Spleen (tissue), 11 donors: ENCODE measurements around the gene EIF4A3. TPM values are rescaled to one million over a fixed set of nuclear protein-coding genes. Genes with fewer than 3 reads are reported as not detected.
A peak's percentile ranks its signal among the peaks of the same experiment; 100 is the strongest.

ENCODE experiments used
- DNase-seq: peaks from one replicate; pipeline ENCODE4 v3.0.0-alpha.2; 2020
- H3K27ac ChIP-seq, 8 donors: fragments of 200-600 bp; sonication (generic) in 7 of 8; 1 replicate in 4 of 8; 2 replicates in 4 of 8; pipeline versions ENCODE4 v1.5.0 to v1.8.0; 2016 to 2021; ENCODE audit warnings: inconsistent platforms in 4 of 8, mild to moderate bottlenecking in 4 of 8, moderate library complexity in 1 of 8
- H3K27me3 ChIP-seq, 7 donors: fragments of 200-600 bp; sonication (generic) in 6 of 7; replicated peaks in 1 of 7; 1 replicate in 4 of 7; 2 replicates in 3 of 7; pipeline versions ENCODE4 v1.5.0 to v1.8.0; 2016 to 2021; ENCODE audit warnings: inconsistent platforms in 3 of 7, mild to moderate bottlenecking in 1 of 7
- H3K36me3 ChIP-seq, 6 donors: fragments of 200-600 bp; sonication (generic) in 5 of 6; 1 replicate in 4 of 6; 2 replicates in 2 of 6; pipeline versions ENCODE4 v1.5.0 to v1.8.0; 2016 to 2021; ENCODE audit warnings: inconsistent platforms in 2 of 6
- H3K4me1 ChIP-seq, 6 donors: fragments of 200-600 bp; sonication (generic) in 5 of 6; 1 replicate in 3 of 6; 2 replicates in 3 of 6; pipeline versions ENCODE4 v1.5.0 to v1.8.0; 2016 to 2021; ENCODE audit warnings: inconsistent platforms in 3 of 6
- H3K4me3 ChIP-seq, 8 donors: fragments of 200-600 bp; sonication (generic) in 7 of 8; 1 replicate in 4 of 8; 2 replicates in 4 of 8; pipeline versions ENCODE4 v1.5.0 to v1.8.0; 2016 to 2021; ENCODE audit warnings: inconsistent platforms in 4 of 8, mild to moderate bottlenecking in 4 of 8, moderate library complexity in 2 of 8
- H3K9me3 ChIP-seq, 8 donors: fragments of 200-600 bp; sonication (generic) in 7 of 8; 1 replicate in 4 of 8; 2 replicates in 4 of 8; pipeline versions ENCODE4 v1.5.0 to v1.8.0; 2016 to 2021; ENCODE audit warnings: inconsistent platforms in 4 of 8
- POLR2A ChIP-seq, 3 donors: fragments of 450-650 bp; IDR thresholded peaks; one replicate each; pipeline ENCODE4 v1.5.1; 2017; ENCODE audit warnings: antibody characterized with exemption in 3 of 3, mild to moderate bottlenecking in 1 of 3
- POLR2AphosphoS5 ChIP-seq, 3 donors: sonication (generic); formaldehyde crosslinking; IDR thresholded peaks; one replicate each; pipeline ENCODE4 v1.5.1; 2017; ENCODE audit warnings: antibody characterized with exemption in 3 of 3
- WGBS, 5 donors: extraction: QIAGEN DNeasy Blood & Tissue Kit in 3 of 5; methylation state at CpG; one replicate each; pipeline versions ENCODE4 v1.1.5 to v1.1.7; 2013 to 2018; 5-methylcytosine and 5-hydroxymethylcytosine counted together
- intact Hi-C: fragments of 100-400 bp; cut with DNase I; formaldehyde crosslinking; loops from one replicate; pipeline ENCODE4 v1.15.0; 2023; ENCODE audit warnings: low total_unique reads
- polyA plus RNA-seq, 3 donors: library from polyadenylated mRNA; stranded (reverse); fragments of 200-250 nt; gene quantifications; one replicate each; pipeline ENCODE4 v1.2.1, GENCODE V29; 2013
- total RNA-seq, 7 donors: library from RNA; depleted of rRNA in 3 of 7; stranded (reverse); fragments of >200 nt in 3 of 7; fragmentation: NEBNext Ultra II Directional in 4 of 7; extraction: Animal tissue kit (Norgen Biotek cat#: 25700) in 4 of 7; gene quantifications; one replicate each; pipeline versions ENCODE4 v1.1.0 to v1.2.1, GENCODE V29; 2016 to 2021
- TF ChIP-seq, protein P1 (sequence below), 11 experiments: fragments of 200-600 bp in 7 of 11; fragments of 450-650 bp in 4 of 11; sonication (generic) in 4 of 11; IDR thresholded peaks in 8 of 11; conservative IDR thresholded peaks in 3 of 11; 1 replicate in 7 of 11; 2 replicates in 4 of 11; pipeline versions ENCODE4 v1.4.0 to v1.8.0; 2016 to 2021; ENCODE audit warnings: antibody characterized with exemption in 11 of 11, inconsistent platforms in 4 of 11, mild to moderate bottlenecking in 1 of 11
- donor health status: healthy with polysubstance abuse.
- donor health status: DM: no; HTN: no; CAD: no; lungs with moderate emphysema.
- donor health status: DM: no; HTN: no; CAD: no.
- donor health status: Bipolar disorder and iron deficiency.
- donor health status: healthy.
- donor health status: DM: no; HTN: no; CAD: no.
- donor health status: DM: yes; HTN: yes; CAD: no.

Gene EIF4A3
- total and polyA plus RNA-seq, 10 donors, result 37.3 to 79.5 (median 63.6) TPM

DNA sequence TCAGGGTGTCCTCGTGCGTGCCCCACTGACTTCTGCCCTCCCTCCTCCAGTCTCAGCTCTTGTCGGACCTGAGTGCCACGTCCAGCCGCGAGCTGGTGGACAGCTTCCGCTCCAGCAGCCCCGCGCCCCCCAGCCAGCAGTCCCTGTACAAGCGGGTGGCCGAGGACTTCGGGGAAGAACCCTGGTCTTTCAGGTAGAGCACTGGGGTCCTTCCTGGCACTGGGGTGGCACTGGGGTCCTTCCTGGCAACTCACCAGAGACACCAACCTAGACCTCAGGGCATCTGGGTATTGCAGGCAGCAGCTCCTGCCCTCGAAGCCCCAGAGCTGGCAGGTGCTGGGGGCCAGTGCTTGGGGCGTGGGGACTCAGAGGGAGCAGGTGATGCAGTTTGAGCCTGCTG, 48.2 kb upstream of the EIF4A3 start:
- H3K4me1 ChIP-seq, result peaks cover 0 to 32% (median 5%) of the 10 kb centered on the region in 6 donors
- DNase-seq, result peak; percentile 75
- H3K9me3 ChIP-seq, result no peaks in the 10 kb centered on the region
- no peak overlapping the region for H3K27ac ChIP-seq
- TF ChIP-seq POLR2AphosphoS5 (IDR thresholded peaks at IDR 0.05), result no peak
- TF ChIP-seq, protein P1, sequence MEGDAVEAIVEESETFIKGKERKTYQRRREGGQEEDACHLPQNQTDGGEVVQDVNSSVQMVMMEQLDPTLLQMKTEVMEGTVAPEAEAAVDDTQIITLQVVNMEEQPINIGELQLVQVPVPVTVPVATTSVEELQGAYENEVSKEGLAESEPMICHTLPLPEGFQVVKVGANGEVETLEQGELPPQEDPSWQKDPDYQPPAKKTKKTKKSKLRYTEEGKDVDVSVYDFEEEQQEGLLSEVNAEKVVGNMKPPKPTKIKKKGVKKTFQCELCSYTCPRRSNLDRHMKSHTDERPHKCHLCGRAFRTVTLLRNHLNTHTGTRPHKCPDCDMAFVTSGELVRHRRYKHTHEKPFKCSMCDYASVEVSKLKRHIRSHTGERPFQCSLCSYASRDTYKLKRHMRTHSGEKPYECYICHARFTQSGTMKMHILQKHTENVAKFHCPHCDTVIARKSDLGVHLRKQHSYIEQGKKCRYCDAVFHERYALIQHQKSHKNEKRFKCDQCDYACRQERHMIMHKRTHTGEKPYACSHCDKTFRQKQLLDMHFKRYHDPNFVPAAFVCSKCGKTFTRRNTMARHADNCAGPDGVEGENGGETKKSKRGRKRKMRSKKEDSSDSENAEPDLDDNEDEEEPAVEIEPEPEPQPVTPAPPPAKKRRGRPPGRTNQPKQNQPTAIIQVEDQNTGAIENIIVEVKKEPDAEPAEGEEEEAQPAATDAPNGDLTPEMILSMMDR (IDR thresholded peaks at IDR 0.05 in 8 of 11, conservative IDR thresholded peaks at IDR 0.05 in 3 of 11), result no peak
- TF ChIP-seq POLR2A (IDR thresholded peaks at IDR 0.05), result no peak
- peaks cover 0 to 27% (median 0%) of the 10 kb centered on the region in 7 donors for H3K27me3 ChIP-seq
- WGBS, 5 donors, result 87 to 94% (median 89%) methylated on average over 13 to 14 of the region's 14 CpGs
- intact Hi-C loops, result loop anchor here (5.0 kb wide), 1 partner anchor 57 kb away; no protein-coding TSS in a partner anchor
- no peak overlapping the region for H3K4me3 ChIP-seq
- H3K36me3 ChIP-seq, result no peaks in the 10 kb centered on the region

GRCh38 chr17:80191865-80192661, 45.1 kb upstream of the EIF4A3 start:
- H3K36me3 ChIP-seq, result no peaks in the 10 kb centered on the region
- H3K27me3 ChIP-seq, result peaks cover 0 to 27% (median 0%) of the 10 kb centered on the region in 7 donors
- H3K4me3 ChIP-seq, result no peak overlapping the region
- 40 to 57% (median 51%) methylated on average over 26 to 29 of the region's 29 CpGs for WGBS, 5 donors
- TF ChIP-seq, protein P1 (IDR thresholded peaks at IDR 0.05 in 8 of 11, conservative IDR thresholded peaks at IDR 0.05 in 3 of 11), result no peak
- peak in 2 of 3 donors; percentile 33 to 53 for TF ChIP-seq POLR2AphosphoS5 (IDR thresholded peaks at IDR 0.05)
- peaks cover 0 to 40% (median 6%) of the 10 kb centered on the region in 6 donors for H3K4me1 ChIP-seq
- H3K27ac ChIP-seq, result peak overlapping the region in 5 of 8 donors; percentile 27 to 51 (median 48)
- intact Hi-C loops, result no loop called here
- H3K9me3 ChIP-seq, result no peaks in the 10 kb centered on the region
- DNase-seq, result peak; percentile 80

DNA sequence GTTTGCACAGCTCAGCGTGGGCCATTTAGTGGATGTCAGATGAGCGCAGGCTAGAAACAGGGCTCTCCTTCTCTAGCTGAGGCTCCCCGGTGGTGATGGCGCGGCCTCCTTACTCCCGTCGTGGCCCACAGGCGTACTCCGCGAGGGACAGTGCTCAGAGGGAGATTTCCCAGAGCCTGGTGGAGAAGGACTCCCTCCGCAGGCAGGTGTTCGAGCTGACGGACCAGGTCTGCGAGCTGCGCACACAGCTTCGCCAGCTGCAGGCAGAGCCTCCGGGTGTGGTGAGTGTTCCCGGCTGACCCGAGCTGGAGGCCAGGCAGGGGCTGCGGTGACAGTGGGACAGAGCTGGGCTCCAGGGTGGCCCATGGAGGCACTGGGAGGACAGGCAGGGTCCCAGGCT, 44.3 kb upstream of the EIF4A3 start:
- DNase-seq, result no peak
- intact Hi-C loops, result no loop called here
- peaks cover 0 to 33% (median 6%) of the 10 kb centered on the region in 6 donors for H3K4me1 ChIP-seq
- peak overlapping the region in 1 of 8 donors; percentile 20 for H3K27ac ChIP-seq
- no peak for TF ChIP-seq POLR2AphosphoS5 (IDR thresholded peaks at IDR 0.05)
- TF ChIP-seq, protein P1 (IDR thresholded peaks at IDR 0.05 in 8 of 11, conservative IDR thresholded peaks at IDR 0.05 in 3 of 11), result no peak
- no peak for TF ChIP-seq POLR2A (IDR thresholded peaks at IDR 0.05)
- H3K9me3 ChIP-seq, result no peaks in the 10 kb centered on the region
- WGBS, 5 donors, result 85 to 91% (median 90%) methylated on average over 11 to 20 of the region's 20 CpGs
- H3K27me3 ChIP-seq, result peaks cover 0 to 27% (median 0%) of the 10 kb centered on the region in 7 donors
- no peaks in the 10 kb centered on the region for H3K36me3 ChIP-seq
- no peak overlapping the region for H3K4me3 ChIP-seq

GRCh38 chr17:80190716-80191115, 43.8 kb upstream of the EIF4A3 start:
- Histone ChIP-seq H3K9me3 (no peaks in the 10 kb centered on the region), H3K4me3 (no peak overlapping the region), H3K27me3 (peaks cover 0 to 23% (median 0%) of the 10 kb centered on the region in 7 donors), H3K36me3 (no peaks in the 10 kb centered on the region), H3K4me1 (peaks cover 0 to 28% (median 6%) of the 10 kb centered on the region in 6 donors), H3K27ac (no peak overlapping the region)
- intact Hi-C loops, result no loop called here
- WGBS, 5 donors, result 88 to 95% (median 92%) methylated on average over 10 of the region's 10 CpGs
- DNase-seq, result no peak
- no peak for TF ChIP-seq POLR2AphosphoS5 (IDR thresholded peaks at IDR 0.05)
- no peak for TF ChIP-seq POLR2A (IDR thresholded peaks at IDR 0.05)
- TF ChIP-seq, protein P1 (IDR thresholded peaks at IDR 0.05 in 8 of 11, conservative IDR thresholded peaks at IDR 0.05 in 3 of 11), result no peak
